HG03095 (cell line): ENCODE data around the gene GMDS.
A peak's percentile ranks its signal among the peaks of the same experiment; 100 is the strongest.

ENCODE experiments used
- ATAC-seq: cut with Tn5 transposase; IDR thresholded peaks from one replicate; pipeline ENCODE4 v1.9.1; 2021; ENCODE audit warnings: moderate library complexity; ENCODE audit not compliant: unreplicated experiment

Gene GMDS

DNA sequence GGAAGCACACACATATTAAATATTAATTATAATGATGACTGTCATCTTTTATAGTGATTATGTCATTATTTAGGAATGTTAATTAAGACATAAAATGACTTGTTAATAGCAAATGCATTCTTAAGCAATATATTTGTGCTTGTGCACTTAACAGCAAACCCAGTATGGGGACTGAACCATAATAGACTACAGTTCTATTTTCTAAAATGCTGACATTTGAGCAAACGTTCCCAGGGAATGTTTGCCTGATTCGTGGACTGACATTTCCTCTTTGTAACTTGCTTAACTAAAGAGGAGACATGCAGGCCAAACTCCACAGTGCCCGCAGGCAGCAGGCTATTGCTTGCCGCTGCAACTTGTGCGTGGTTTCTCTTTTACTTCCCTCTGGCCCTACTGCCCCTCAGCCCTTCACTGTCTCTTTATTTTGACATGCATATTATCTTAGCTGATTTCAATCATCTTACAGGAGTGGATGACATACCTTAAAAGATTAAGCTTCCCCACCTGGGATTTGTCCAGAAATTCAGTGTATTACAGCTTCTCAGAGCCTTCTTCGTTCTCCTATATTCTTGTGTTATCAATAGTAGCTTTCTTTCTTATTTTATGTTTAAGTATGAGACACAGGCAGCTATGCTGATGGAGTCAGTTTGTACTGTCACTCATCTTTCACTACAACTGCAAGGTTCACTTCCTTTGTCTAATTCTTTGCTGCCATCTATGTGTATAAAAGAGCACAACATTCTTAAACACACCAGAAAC, 141.5 kb downstream of the GMDS start:
- ATAC-seq = no peak

DNA sequence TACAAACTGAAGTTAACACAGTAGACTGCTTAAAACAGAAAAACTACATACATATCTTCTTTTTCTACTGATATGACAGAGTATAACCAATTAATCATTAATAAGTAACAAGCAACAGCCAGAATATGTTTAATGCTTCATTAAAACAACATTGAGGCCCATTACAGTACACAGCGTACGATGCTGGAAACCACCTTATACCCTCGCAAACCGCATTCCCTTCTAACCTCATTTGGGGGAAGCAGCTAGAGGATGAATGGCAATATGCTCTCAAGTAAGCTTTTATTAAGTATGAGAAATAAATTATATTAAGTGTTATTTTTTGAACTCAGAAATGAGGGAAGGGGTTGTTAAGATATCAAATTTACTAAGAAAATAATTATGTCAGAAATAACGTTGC, 142.4 kb downstream of the GMDS start:
- ATAC-seq = no peak

DNA sequence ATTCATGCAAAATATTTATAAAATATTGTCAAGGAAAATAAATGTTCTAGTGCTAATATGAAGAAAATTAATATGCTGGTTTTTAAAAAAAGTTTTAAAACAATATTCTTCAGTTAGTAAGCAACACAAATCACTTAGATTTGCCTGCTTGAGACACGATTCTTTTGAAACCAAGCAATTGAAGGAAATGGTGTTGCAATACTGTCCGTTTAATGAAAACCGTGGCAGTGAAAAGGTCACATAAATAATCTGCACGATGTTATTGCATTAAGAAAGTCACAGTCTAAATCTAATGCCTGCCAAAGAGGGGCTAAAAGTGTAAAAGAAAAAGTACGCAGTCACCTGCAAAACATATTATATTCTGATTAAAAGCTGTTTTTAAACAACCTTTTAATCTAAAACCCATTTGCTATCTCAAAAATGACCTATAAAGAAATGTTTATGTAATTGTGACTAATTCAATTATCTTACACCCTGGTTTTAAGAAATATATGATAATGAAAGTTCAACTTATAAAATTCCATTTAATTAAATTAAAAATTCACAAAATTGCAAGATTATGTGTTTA, 143.0 kb downstream of the GMDS start:
- no peak for ATAC-seq

DNA sequence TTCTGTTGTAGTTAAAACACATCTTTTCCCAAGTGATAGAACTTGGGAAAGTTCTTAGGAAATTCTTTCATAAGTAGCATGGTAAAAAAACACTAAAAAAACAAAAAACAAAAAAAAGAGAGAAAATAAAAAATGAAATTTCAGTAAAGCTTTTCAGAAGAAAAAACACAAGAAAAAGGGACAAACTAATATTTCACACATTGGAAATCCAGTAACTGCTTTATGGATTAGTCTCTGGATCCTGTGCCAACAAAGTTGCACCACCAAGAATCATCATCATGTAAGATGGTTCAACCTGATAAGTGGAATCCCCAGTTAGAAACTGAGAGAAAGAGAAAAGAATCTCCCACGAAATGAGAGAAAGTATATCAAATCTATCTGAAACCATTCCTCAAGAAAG, 144.2 kb downstream of the GMDS start:
- no peak for ATAC-seq

DNA sequence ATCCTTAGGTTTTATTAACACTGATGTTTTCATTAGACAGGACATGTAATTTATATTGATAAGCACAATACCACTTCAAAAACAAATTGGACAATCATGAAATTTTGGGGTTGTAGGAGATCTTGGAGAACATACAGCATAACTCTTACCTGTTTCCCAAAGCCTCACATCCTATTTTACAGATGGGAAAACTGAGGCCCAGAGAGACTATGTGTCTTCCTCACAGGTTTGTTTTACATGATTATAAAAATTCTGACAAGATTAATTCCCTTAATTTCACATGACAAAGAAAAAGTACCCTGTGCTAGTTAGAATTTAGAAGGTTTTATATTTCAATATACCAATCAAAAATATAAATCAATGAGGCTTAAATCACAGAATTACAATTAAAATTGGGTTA, 145.5 kb downstream of the GMDS start:
- ATAC-seq = no peak

DNA sequence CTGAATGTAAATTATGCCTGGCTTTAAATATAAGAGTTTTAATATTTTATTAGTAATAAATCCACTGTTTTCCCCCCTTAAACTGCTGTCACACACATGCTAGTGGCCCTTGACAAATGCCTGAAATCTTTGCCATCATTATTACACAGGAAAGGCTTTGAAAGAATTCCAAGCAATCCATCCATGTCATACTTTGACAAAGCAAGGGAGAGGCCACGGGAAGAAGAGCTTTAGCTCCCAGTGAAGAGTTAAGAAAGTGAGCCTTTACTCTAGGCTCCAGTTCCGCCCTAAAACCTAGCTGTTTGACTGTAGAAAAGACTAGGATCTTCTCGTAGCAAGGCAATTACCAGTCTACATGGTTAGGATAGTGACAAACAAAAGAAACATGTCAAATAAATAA, 147.9 kb downstream of the GMDS start:
- ATAC-seq = no peak

DNA sequence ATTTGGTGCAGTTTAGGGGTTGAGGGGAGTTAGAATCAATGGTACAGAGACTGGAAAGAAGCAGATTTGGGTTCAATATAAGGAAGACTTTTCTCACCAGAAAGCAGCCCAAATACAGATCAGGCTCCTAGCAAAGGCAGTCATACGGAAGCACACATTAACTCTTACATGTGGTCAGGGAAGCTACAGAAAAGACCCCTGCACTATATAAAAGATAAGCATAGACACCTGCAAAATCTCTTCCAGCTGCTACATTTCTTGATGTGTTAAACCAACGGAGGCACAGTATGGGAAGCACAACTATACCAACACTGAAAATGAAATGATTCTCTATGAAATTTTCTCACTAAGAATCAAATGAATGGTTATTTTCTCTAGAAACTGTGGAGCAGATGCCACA, 150.8 kb downstream of the GMDS start:
- no peak for ATAC-seq

DNA sequence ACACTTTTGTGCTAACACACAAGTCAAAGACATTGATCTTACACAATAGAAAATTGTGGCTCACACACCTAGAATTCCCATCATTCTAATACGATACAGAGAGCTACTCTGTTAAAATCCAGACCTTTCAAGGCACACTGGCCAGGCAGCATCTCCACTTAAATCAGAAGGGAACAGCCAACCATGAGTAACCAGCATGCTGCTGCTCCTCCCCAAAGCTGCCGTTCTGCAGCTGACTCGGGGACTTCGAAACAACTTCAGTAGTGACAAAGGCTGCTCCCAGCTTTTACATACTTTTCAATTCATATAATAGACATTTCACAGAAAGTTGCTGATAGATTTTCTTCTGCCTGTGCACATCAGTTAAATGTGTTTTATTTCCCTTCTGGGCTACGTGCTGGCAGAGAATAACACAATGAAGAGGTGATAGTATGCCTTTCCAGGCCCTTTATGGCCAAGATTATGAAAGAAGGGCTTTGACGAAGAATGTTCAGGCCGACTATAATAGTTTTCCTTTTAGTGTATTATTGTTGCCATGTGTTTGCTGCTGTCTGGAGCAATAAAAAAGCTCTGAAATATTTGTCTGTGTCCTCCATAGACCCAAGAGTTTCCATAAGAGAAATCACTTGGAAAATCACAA, 159.0 kb downstream of the GMDS start:
- no peak for ATAC-seq

DNA sequence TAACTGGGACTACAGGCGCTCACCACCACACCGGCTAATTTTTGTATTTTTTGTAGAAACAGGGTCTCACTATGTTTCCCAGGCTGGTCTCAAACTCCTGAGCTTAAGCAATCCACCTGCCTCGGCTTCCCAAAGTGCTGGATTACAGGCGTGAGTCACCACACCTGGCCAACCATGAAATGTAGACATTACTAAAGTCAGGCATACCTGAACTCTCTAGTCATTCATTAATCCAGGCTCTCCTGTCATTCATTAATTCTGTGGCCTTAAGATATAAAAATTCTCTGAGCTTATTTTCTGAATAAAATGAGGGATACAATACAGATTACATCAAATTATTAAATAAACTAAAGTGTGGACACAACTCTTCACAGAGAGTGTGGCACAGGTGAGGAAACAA, 159.7 kb downstream of the GMDS start:
- no peak for ATAC-seq

DNA sequence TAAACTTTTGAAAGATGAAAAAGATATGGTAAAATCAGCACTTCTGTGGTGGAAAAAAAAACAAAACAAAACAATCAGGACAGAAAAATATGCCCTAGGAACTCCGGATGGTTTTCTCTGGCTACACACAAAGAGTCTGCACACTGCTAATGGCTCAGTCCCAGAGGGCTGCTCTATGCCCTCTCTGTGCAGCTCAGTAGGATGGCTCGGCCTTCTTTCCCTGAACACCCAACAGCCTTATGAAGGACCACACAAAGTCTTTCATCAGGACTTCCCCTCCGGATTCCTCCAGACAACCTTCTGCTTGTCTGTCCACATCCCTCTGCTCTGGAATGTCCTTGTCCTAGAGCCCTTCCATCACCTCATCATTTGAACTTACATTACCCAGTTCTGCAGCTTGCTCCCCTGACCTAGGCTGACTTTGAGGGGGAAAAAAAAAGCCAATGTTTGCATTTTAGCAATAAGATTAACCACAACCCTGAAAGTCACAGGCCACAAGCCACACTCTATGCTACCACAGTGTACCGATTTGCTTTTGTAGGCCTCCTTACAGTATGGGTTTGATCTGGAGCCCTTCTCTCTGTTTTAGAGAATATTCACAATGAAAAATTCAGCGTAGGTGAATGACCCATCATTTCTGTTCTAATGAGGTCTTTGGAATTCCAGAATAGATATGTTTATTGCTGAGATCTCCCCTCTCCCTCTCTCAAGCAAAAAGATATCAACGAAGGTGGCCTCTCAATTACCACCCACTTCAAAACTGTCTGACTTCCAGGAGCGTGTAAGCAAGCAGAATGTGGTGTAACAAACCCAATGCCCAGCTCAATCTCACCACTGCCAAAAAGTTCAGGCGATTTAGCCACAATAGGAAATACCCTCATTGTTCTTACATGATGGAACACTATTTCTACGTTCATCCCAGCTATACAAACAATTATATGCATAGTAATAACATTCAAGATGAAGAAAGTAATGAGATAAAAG, 164.0 kb downstream of the GMDS start:
- ATAC-seq = peak; percentile 75

DNA sequence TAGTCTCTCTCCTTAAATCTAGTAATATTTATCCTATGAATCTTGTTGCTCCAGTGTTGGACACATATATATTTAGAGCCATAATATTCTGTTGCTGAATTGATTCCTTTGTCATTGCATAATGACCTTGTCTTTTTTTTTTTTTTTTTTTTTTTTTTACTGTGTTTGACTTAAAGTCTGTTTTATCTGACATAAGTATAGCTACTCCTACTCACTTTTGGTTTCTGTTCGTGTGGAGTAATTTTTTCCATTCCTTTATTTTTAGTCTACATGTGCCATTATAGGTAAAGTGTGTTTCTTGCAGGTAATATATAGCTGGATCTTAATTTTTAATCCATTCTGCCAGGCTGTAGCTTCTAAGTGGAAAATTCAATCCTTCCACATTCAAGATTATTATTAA, 166.5 kb downstream of the GMDS start:
- no peak for ATAC-seq

DNA sequence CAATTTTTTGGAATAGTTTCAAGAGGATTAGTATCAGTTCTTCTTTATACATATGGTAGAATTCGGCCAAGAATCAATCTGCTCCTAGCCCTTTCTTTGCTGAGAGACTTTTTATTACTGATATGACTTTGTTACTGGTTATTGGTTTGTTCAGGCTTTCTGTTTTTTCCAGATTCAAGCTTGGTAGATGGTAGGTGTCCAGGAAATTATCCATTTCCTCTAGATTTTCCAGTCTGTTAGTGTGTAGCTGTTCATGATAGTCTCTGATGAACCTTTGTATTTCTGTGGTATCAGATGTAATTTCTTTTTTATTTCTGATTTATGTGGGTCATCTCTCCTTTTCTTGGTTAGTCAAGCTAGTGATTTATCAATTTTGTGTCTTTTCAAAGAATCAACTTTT, 167.6 kb downstream of the GMDS start:
- ATAC-seq = no peak

DNA sequence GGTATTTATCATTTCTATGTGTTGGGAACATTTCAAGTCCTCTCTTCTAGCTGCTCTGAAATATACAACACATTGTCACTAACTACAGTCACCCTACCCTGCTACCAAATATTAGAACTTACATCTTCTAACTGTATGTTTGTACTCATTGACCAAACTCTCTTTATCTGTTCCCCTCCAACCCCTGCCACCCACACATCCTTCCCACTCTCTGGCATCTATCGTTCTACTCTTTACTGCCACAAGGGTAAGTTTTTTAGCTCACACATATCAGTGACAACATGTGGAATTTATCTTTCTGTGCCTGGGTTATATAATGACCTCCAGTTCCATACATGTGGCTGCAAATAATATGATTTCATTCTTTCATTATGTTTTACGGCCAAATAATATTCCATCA, 171.9 kb downstream of the GMDS start:
- no peak for ATAC-seq

DNA sequence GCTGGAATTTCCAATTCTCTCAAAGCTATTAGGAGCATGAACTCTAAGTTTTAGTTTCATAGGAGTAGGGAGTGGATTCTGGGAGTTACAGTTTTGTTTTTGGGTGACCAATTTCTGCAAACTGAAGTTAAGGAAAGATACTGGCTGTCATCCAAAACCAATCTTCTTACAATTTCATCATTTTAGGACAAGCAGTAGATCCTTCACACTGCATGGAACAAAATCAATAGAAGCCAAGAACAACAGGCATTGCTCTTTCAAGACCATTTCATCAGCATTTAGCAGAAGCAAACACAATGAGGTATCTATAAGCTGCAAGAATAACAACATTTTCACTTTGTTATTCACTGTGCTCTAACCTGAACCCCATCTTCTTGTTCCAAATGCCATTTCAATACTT, 173.0 kb downstream of the GMDS start:
- no peak for ATAC-seq

DNA sequence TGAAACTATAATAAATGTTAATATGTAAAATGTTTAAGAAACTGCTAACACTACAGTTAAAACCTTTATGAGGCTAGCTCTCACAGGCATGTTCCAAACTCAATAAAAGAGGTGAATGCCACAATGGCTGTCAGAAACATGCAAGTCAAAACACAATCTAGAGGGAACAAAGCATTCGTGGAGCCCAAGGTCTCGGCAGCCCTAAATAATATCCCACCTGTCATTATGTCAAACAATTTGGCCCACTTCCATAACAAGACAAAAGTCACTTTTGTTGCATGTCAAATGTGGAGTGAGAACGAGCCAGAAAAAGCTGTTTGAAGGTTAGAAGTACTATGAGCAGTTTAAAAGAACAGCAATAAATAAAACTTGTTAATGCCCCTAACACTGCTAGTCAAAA, 181.9 kb downstream of the GMDS start:
- ATAC-seq = no peak

DNA sequence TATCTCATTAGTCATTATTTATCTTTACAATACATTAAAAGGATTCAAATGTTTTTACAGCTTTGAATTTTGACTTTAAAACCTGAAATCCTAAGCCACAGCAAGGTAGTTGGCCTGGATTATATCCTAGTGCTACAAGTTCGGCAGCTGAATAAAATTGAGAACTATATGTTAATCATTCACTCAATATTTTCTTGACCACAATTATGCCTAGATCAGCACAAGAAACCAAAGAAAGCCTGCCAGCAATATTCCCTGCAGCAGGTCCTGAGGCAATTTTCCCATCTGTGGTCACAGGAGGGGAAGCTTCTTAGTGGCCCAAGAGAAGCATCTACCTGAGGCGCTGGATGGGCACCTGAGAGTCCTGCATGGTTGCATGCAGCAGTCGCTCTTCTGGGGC, 183.5 kb downstream of the GMDS start:
- no peak for ATAC-seq

DNA sequence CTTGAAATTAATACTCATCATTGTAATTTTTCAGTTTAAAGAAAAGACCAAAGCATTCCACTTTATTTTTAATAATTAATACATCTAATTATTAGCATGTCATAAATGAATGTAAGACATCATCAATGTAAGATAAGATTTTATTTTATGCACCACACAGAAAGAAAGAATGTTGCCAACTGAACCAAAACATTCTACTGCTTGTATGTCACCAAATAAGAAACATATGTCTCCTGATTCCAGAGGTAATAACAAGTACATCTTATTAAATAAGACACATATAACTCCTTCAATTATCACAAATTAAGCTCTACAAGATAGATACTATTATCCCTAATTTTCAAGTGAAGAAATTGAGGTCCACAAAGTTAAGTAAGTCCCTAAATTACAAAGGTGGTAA, 189.5 kb downstream of the GMDS start:
- ATAC-seq = no peak

DNA sequence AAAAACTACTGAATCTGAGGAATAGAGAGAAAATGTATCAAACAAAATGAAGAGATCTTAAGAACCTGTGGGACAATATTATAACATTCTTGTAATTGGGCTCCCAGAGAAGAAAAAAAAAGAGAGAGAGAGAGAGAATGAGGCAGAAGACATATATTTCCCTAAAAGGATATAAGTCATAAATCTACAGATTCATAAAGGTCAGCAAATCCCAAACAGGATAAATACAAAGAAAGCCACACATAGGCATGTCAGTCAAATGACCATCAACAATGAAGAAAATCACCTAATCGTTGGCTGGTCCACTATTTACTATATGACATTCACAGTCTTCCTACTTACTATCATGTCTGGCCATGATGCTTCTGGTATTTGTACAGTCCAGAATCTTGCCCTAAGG, 190.3 kb downstream of the GMDS start:
- ATAC-seq = no peak

DNA sequence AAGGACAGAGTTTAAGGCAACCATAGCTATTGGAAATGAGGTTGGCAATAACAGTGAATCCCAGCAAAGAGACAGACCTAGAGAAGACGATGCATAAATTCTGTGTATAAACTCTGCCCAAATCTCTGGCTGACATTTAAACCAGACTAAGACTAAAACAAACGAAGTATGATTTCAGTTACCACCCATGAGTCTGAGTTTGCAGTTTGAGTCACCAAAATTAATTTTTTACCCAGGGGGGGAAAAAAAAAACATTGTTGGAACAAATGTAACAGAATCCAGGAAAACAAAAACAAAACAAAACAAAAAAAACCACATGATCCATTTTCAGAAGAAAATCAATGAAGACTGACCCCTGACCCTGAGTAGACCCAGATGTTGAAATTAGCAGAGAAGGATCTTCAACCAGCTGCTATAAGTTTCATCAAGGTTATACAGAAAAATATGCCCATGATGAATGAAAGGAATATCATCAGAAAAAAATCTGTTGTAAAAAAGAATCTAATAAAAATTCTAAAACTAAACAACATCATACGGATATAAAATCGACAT, 190.8 kb downstream of the GMDS start:
- ATAC-seq = no peak

DNA sequence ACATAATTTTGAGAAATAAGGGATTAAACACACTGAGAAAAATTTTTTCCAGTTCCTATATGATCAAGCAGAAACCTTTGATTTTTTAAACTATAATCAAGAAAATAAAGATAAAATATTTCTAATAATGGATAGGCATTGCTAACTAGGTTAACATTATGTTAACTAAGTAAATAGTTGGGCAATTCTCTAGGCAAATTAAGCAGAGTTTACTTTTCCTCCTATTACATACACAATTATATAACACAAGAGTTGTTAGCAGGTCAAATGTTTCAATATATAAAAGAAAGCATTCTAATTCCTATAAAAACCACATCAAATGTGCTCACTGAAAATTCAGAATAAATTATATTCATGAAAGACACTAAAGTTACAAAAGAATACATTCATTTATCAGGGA, 191.7 kb downstream of the GMDS start:
- ATAC-seq = no peak

DNA sequence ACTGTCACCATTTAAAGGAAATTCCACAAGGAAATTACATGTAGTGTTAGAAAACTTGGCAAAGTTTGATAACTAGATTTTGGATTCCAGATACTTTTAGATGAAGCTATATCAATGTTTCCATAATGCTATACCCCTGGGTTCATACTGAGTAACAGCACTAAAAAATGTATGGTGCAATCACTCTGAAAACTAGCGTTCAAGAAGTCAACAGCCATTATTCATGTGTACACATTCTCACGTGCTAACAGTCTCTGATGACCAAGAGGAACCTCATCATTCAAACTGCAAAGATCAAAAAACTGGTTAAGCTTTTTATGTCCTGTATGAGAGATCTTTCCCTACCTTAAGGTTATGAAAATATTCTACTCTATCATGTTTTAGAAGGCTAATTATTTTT, 197.6 kb downstream of the GMDS start:
- ATAC-seq = no peak
